Measurements from ENCODE around the gene CYTH4.

DNA sequence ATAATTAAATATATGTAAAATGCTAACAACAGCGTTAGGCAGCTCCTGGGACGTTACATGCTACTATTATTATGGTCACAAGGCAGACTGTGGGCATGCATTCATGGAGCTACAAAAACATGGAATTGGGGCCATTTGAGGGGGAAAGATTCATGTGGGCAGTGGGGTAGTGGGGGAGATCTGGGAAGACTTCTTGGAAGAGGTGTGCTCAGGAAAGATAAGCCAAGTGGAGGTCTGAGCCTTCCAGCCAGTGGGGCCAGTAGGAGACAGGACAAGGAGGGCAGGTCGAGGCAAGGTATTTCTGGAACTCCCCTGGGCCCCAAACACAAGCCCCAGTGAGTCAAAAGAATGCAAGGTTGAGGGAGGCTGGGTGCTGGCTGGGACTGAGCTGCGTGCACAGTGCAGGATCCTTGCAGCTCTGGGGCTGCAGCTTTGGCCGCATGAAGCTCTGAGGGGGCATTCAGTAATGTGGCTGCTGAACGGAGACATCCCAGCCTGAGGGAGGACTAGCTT lies 35.4 kb downstream of the CYTH4 start:
- TF ChIP-seq, protein P1, sequence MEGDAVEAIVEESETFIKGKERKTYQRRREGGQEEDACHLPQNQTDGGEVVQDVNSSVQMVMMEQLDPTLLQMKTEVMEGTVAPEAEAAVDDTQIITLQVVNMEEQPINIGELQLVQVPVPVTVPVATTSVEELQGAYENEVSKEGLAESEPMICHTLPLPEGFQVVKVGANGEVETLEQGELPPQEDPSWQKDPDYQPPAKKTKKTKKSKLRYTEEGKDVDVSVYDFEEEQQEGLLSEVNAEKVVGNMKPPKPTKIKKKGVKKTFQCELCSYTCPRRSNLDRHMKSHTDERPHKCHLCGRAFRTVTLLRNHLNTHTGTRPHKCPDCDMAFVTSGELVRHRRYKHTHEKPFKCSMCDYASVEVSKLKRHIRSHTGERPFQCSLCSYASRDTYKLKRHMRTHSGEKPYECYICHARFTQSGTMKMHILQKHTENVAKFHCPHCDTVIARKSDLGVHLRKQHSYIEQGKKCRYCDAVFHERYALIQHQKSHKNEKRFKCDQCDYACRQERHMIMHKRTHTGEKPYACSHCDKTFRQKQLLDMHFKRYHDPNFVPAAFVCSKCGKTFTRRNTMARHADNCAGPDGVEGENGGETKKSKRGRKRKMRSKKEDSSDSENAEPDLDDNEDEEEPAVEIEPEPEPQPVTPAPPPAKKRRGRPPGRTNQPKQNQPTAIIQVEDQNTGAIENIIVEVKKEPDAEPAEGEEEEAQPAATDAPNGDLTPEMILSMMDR (IDR thresholded peaks at IDR 0.05 in 2 of 3, conservative IDR thresholded peaks at IDR 0.05 in 1 of 3; ENCODE audit: borderline replicate concordance in 1 of 3, insufficient read depth in 1 of 3, low read depth in 2 of 3, low read length in 2 of 3) = no peak
- no peak for TF ChIP-seq EZH2 (IDR thresholded peaks at IDR 0.05)
- TF ChIP-seq JUND (IDR thresholded peaks at IDR 0.05) = no peak
- no peak for TF ChIP-seq SP1 (IDR thresholded peaks at IDR 0.05; ENCODE audit: low read depth)
- peak; percentile 17 for TF ChIP-seq POLR2A (IDR thresholded peaks at IDR 0.05; ENCODE audit: borderline replicate concordance, extremely low read depth, insufficient read depth, insufficient read length)

Measured in HCT116 (cell line).